Breast epithelium (tissue), 3 donors: ENCODE data around the gene SNAP47.

Experiments
- POLR2A ChIP-seq: fragments of 450-650 bp; IDR thresholded peaks from one replicate; pipeline ENCODE4 v1.6.1; 2016; ENCODE audit warnings: antibody characterized with exemption, mild to moderate bottlenecking, moderate library complexity
- TF ChIP-seq, protein P1 (sequence below), 3 donors: fragments of 450-650 bp; IDR thresholded peaks; one replicate each; pipeline ENCODE4 v1.5.1; 2016 to 2017; ENCODE audit warnings: antibody characterized with exemption in 3 of 3, mild to moderate bottlenecking in 3 of 3, moderate library complexity in 3 of 3

- TF ChIP-seq POLR2A, result no peak
- TF ChIP-seq, protein P1, sequence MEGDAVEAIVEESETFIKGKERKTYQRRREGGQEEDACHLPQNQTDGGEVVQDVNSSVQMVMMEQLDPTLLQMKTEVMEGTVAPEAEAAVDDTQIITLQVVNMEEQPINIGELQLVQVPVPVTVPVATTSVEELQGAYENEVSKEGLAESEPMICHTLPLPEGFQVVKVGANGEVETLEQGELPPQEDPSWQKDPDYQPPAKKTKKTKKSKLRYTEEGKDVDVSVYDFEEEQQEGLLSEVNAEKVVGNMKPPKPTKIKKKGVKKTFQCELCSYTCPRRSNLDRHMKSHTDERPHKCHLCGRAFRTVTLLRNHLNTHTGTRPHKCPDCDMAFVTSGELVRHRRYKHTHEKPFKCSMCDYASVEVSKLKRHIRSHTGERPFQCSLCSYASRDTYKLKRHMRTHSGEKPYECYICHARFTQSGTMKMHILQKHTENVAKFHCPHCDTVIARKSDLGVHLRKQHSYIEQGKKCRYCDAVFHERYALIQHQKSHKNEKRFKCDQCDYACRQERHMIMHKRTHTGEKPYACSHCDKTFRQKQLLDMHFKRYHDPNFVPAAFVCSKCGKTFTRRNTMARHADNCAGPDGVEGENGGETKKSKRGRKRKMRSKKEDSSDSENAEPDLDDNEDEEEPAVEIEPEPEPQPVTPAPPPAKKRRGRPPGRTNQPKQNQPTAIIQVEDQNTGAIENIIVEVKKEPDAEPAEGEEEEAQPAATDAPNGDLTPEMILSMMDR (IDR thresholded peaks at IDR 0.05), result no peak
Observed at GRCh38 chr1:227824204-227824603, 89.0 kb downstream of the SNAP47 start.
